ENCODE measurements around the gene PCDH20.

PCDH20 gene, protein sequence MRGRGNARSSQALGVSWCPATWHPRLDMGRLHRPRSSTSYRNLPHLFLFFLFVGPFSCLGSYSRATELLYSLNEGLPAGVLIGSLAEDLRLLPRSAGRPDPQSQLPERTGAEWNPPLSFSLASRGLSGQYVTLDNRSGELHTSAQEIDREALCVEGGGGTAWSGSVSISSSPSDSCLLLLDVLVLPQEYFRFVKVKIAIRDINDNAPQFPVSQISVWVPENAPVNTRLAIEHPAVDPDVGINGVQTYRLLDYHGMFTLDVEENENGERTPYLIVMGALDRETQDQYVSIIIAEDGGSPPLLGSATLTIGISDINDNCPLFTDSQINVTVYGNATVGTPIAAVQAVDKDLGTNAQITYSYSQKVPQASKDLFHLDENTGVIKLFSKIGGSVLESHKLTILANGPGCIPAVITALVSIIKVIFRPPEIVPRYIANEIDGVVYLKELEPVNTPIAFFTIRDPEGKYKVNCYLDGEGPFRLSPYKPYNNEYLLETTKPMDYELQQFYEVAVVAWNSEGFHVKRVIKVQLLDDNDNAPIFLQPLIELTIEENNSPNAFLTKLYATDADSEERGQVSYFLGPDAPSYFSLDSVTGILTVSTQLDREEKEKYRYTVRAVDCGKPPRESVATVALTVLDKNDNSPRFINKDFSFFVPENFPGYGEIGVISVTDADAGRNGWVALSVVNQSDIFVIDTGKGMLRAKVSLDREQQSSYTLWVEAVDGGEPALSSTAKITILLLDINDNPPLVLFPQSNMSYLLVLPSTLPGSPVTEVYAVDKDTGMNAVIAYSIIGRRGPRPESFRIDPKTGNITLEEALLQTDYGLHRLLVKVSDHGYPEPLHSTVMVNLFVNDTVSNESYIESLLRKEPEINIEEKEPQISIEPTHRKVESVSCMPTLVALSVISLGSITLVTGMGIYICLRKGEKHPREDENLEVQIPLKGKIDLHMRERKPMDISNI

DNA sequence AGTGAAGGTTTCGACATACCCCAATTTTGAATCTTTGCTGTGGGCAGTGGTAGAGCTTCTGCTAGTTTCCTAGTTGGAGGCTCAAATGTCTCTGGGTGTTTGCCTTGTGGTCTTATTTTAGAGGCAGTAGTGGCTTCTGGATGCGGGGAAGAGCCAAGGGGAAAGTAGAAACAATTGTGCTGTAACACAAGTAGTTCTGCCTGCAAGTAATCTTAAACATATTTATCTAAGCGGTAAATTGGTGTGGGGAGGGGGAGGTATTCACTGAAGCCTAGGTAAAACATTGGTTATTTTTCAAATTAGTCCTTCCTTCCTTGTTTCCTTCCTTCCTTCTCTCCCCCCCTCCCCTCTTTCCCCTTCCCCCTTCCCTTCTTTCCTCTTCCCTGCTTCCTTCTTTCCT lies at the start of gene PCDH20:
Gene PCDH20, minus strand, starts transcription at position 101 of the 400 bp plus-strand sequence. CDS start 691 bp downstream, outside the sequence.
- no CpG with 5 or more reads among the region's 3 CpGs for WGBS (ENCODE audit: insufficient coverage, insufficient read length)
- Histone ChIP-seq H3K4me3 (ENCODE audit: low read length) (peak within 1 kb of the TSS; percentile 70; the same call in 1 of the 2 replicates), H3K4me1 (ENCODE audit: control insufficient read depth, insufficient read depth, low read length) (no peaks in the 10 kb centered on the region), H3K27me3 (ENCODE audit: control insufficient read depth, insufficient read depth, low read length) (peaks cover 14% of the 10 kb centered on the region; the same call in 1 of the 2 replicates), H3K9me3 (ENCODE audit: control insufficient read depth, insufficient read depth, low read length) (no peaks in the 10 kb centered on the region), H3K36me3 (ENCODE audit: control insufficient read depth, insufficient read depth, low read length) (no peaks in the 10 kb centered on the region), H3K27ac (ENCODE audit: low read length) (no peak within 1 kb of the TSS)
- DNase-seq (ENCODE audit: low read depth, low spot score) = no peak

- Histone ChIP-seq H3K36me3 (ENCODE audit: control insufficient read depth, insufficient read depth, low read length) (no peaks in the 10 kb centered on the region), H3K9me3 (ENCODE audit: control insufficient read depth, insufficient read depth, low read length) (no peaks in the 10 kb centered on the region), H3K4me1 (ENCODE audit: control insufficient read depth, insufficient read depth, low read length) (no peaks in the 10 kb centered on the region), H3K27ac (ENCODE audit: low read length) (no peak overlapping the region), H3K4me3 (ENCODE audit: low read length) (no peak overlapping the region), H3K27me3 (ENCODE audit: control insufficient read depth, insufficient read depth, low read length) (no peaks in the 10 kb centered on the region)
- no peak for DNase-seq (ENCODE audit: low read depth, low spot score)
- no CpG with 5 or more reads among the region's 1 CpG for WGBS (ENCODE audit: insufficient coverage, insufficient read length)
Measured at GRCh38 chr13:61463024-61463423, 47.4 kb upstream of the PCDH20 start.

DNA sequence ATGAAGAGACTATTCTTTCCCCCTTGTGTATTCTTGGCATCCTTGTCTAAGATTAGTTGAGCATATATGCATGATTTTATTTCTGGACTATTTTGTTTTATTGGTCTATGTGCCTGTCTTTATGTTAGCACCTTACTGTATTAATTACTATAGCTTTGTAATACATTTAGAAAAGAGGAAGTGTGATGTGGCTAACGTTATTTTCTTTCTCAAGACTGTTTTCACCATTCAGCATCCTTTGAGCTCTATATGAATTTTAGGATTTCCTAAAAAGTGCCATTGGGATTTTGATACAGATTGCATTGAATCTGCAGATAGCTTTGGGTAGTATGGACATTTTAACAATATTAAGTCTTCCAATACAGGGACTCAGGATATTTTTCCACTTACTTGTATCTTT lies 37.5 kb upstream of the PCDH20 start:
- Histone ChIP-seq H3K27ac (ENCODE audit: low read length) (no peak overlapping the region), H3K36me3 (ENCODE audit: control insufficient read depth, insufficient read depth, low read length) (no peaks in the 10 kb centered on the region), H3K4me1 (ENCODE audit: control insufficient read depth, insufficient read depth, low read length) (no peaks in the 10 kb centered on the region), H3K9me3 (ENCODE audit: control insufficient read depth, insufficient read depth, low read length) (no peaks in the 10 kb centered on the region), H3K4me3 (ENCODE audit: low read length) (no peak overlapping the region), H3K27me3 (ENCODE audit: control insufficient read depth, insufficient read depth, low read length) (no peaks in the 10 kb centered on the region)
- WGBS (ENCODE audit: insufficient coverage, insufficient read length) = no CpG with 5 or more reads among the region's 1 CpG
- no peak for DNase-seq (ENCODE audit: low read depth, low spot score)

DNA sequence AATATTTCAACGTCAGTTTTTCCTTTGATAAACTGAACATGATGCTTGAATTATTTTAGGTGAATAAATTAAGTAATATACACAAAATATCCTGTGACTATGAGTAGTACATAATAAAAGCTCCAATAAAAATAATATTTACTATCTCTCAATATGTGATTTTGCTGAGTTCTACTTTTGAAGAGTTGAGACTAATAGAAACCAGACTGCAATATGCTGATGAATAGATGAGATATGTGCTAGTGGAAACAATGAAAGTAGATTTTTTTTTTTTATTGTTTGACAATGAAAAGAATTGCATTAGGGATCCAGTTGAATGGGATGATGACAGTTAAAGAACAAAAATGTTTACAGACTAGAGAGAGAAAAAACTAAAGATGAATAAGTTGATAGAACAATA lies 16.4 kb upstream of the PCDH20 start:
- no peak overlapping the region for H3K4me3 ChIP-seq (ENCODE audit: low read length)
- H3K27ac ChIP-seq (ENCODE audit: low read length) = no peak overlapping the region
- no peaks in the 10 kb centered on the region for H3K36me3 ChIP-seq (ENCODE audit: control insufficient read depth, insufficient read depth, low read length)
- peaks cover 2% of the 10 kb centered on the region for H3K4me1 ChIP-seq (ENCODE audit: control insufficient read depth, insufficient read depth, low read length)
- no peaks in the 10 kb centered on the region for H3K27me3 ChIP-seq (ENCODE audit: control insufficient read depth, insufficient read depth, low read length)
- no CpG with 5 or more reads among the region's 1 CpG for WGBS (ENCODE audit: insufficient coverage, insufficient read length)
- DNase-seq (ENCODE audit: low read depth, low spot score) = no peak
- H3K9me3 ChIP-seq (ENCODE audit: control insufficient read depth, insufficient read depth, low read length) = no peaks in the 10 kb centered on the region

DNA sequence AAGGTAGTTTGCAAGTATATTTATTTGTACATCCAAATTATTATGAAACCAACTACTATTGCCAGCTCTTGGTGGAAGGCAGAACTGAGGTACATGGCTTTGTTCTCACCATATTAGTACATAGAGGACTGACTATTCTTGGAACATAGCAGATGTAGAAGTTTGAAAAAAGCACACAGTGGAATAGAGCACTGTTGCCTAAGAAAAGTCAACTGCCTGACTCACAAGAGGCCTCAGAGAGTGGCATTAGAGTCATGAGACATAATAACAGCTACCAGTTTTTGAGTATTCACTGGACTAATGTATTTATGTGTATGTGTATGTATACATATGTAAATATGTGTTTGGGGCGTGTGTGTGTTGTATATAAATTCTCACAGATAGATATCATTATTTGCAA lies 8.3 kb upstream of the PCDH20 start:
- DNase-seq (ENCODE audit: low read depth, low spot score) = no peak
- WGBS (ENCODE audit: insufficient coverage, insufficient read length) = no CpG with 5 or more reads among the region's 1 CpG

GRCh38 chr13:61417086-61417570 lies 1.5 kb upstream of the PCDH20 start:
- Histone ChIP-seq H3K4me1 (ENCODE audit: control insufficient read depth, insufficient read depth, low read length) (no peaks in the 10 kb centered on the region), H3K27me3 (ENCODE audit: control insufficient read depth, insufficient read depth, low read length) (peaks cover 14% of the 10 kb centered on the region; the same call in 1 of the 2 replicates), H3K36me3 (ENCODE audit: control insufficient read depth, insufficient read depth, low read length) (no peaks in the 10 kb centered on the region), H3K4me3 (ENCODE audit: low read length) (no peak overlapping the region), H3K9me3 (ENCODE audit: control insufficient read depth, insufficient read depth, low read length) (no peaks in the 10 kb centered on the region), H3K27ac (ENCODE audit: low read length) (no peak overlapping the region)
- no CpG with 5 or more reads among the region's 5 CpGs for WGBS (ENCODE audit: insufficient coverage, insufficient read length)
- DNase-seq (ENCODE audit: low read depth, low spot score) = no peak

More for the DNA sequence above, 8.3 kb upstream of the PCDH20 start:
- H3K4me1 ChIP-seq (ENCODE audit: control insufficient read depth, insufficient read depth, low read length) = peaks cover 2% of the 10 kb centered on the region
- H3K36me3 ChIP-seq (ENCODE audit: control insufficient read depth, insufficient read depth, low read length) = no peaks in the 10 kb centered on the region
- no peak overlapping the region for H3K27ac ChIP-seq (ENCODE audit: low read length)
- no peaks in the 10 kb centered on the region for H3K27me3 ChIP-seq (ENCODE audit: control insufficient read depth, insufficient read depth, low read length)
- no peaks in the 10 kb centered on the region for H3K9me3 ChIP-seq (ENCODE audit: control insufficient read depth, insufficient read depth, low read length)
- H3K4me3 ChIP-seq (ENCODE audit: low read length) = no peak overlapping the region

DNA sequence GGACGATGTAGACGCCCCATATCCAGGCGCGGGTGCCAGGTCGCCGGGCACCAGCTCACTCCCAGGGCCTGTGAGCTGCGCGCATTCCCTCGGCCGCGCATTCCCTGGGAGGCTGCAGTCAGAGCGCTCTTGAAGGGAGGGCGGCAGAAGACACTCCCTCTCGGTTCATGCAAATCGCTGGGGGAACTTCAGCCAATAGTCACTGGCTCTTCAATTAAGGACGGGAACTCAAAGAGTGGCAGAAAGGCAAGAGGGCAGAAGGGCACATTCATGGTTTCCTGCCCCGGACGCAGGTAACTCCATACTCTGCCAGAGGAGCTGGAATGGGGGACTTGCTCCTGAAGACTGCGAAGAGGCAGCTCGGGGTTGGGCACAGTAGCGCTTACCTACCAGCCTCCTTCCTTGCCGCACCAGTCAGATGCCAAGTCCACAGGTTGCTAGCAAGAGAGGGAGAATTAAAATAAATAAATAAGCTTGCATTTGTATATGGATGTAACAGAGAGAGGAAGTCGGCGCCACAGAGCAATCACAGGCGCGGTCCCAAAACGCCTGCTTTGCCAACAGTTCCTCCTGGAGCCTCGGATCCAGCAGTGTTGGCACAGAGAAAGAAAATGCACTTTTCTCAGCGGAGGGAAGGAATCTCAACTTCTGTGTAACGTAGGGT lies 459 bp downstream of the PCDH20 start:
- Histone ChIP-seq H3K27ac (ENCODE audit: low read length) (no peak overlapping the region), H3K9me3 (ENCODE audit: control insufficient read depth, insufficient read depth, low read length) (no peaks in the 10 kb centered on the region), H3K36me3 (ENCODE audit: control insufficient read depth, insufficient read depth, low read length) (no peaks in the 10 kb centered on the region), H3K27me3 (ENCODE audit: control insufficient read depth, insufficient read depth, low read length) (peaks cover 14% of the 10 kb centered on the region; the same call in 1 of the 2 replicates), H3K4me1 (ENCODE audit: control insufficient read depth, insufficient read depth, low read length) (no peaks in the 10 kb centered on the region), H3K4me3 (ENCODE audit: low read length) (peak overlapping the region; percentile 70; the same call in 1 of the 2 replicates)
- WGBS (ENCODE audit: insufficient coverage, insufficient read length) = no CpG with 5 or more reads among the region's 30 CpGs
- DNase-seq (ENCODE audit: low read depth, low spot score) = peak; percentile 60

DNA sequence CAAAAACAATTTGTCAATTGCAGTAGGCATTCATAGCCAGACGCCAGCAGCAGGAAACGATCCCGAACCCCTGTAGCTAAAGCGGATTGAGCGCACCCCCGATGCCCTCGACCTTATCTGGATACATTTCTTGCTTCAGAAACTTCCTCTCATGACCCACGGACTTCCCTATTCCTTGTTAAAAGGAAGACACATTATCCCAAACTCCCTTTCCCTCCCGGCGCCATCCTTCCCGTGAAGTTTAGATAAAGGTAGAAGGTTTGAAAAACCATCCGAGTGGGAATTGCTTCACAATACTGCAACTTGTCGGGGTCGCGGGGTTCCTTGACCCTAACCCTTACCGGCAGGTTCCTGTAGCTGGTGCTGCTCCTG lies 977 bp downstream of the PCDH20 start:
- no CpG with 5 or more reads among the region's 16 CpGs for WGBS (ENCODE audit: insufficient coverage, insufficient read length)
- no peaks in the 10 kb centered on the region for H3K9me3 ChIP-seq (ENCODE audit: control insufficient read depth, insufficient read depth, low read length)
- H3K4me3 ChIP-seq (ENCODE audit: low read length) = peak overlapping the region; percentile 70; the same call in 1 of the 2 replicates
- no peaks in the 10 kb centered on the region for H3K4me1 ChIP-seq (ENCODE audit: control insufficient read depth, insufficient read depth, low read length)
- no peak for DNase-seq (ENCODE audit: low read depth, low spot score)
- no peaks in the 10 kb centered on the region for H3K36me3 ChIP-seq (ENCODE audit: control insufficient read depth, insufficient read depth, low read length)
- no peak overlapping the region for H3K27ac ChIP-seq (ENCODE audit: low read length)
- peaks cover 14% of the 10 kb centered on the region; the same call in 1 of the 2 replicates for H3K27me3 ChIP-seq (ENCODE audit: control insufficient read depth, insufficient read depth, low read length)

DNA sequence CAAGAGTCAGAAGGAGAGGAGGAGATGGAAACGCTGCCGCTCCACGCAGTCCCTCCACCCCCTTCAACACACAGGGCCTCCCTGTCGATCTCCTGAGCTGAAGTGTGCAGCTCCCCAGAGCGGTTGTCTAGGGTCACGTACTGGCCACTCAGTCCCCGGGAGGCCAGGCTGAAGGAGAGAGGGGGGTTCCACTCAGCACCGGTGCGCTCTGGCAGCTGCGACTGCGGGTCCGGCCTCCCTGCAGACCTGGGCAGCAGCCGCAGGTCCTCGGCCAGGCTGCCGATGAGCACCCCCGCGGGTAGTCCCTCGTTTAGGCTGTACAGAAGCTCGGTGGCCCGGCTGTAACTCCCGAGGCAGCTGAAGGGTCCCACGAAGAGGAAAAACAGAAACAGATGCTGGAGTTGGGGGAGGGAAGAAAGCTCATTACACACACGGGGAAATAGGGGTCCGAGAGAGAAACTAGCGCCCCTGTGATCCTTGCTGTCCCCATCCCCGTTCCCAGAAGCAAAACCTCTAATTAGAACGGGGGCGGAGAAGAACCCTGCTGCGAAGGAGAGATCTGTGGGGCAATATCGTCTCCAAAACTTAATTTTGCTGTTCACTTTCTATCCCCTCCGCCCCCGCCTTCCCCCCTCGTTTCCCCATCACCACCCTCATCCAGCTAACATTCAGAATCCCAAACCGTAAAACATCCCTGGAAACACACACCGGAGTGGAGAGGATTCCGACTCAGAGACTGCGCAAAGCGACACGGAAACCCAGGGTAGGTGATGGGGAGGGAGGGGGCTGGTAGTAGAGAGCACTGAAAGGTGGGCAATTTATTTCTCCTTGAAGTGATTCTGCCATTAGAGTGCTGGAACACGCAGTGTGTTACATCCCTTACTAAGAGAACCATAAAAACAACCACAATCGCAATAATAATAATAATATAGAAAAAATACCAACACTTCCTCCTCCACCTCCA lies 1.8 kb downstream of the PCDH20 start:
- no peak for DNase-seq (ENCODE audit: low read depth, low spot score)
- peak overlapping the region; percentile 70; the same call in 1 of the 2 replicates for H3K4me3 ChIP-seq (ENCODE audit: low read length)
- no CpG with 5 or more reads among the region's 41 CpGs for WGBS (ENCODE audit: insufficient coverage, insufficient read length)
- H3K9me3 ChIP-seq (ENCODE audit: control insufficient read depth, insufficient read depth, low read length) = no peaks in the 10 kb centered on the region
- no peaks in the 10 kb centered on the region for H3K36me3 ChIP-seq (ENCODE audit: control insufficient read depth, insufficient read depth, low read length)
- no peaks in the 10 kb centered on the region for H3K4me1 ChIP-seq (ENCODE audit: control insufficient read depth, insufficient read depth, low read length)
- H3K27me3 ChIP-seq (ENCODE audit: control insufficient read depth, insufficient read depth, low read length) = peaks cover 14% of the 10 kb centered on the region; the same call in 1 of the 2 replicates
- H3K27ac ChIP-seq (ENCODE audit: low read length) = no peak overlapping the region
